NCI-H524 (cell line): ENCODE results near the gene CIART.
A peak's percentile ranks its signal among the peaks of the same experiment; 100 is the strongest.
"Not testable (repeated sequence)": the region's sequence is repeated elsewhere in the genome, so short reads cannot be mapped to it uniquely, and the experiment has no call there.

Experiments
- DNase-seq, 2 experiments: peaks; one replicate each; lab custom pipeline; 2025; lab: John Stamatoyannopoulos, UW

CIART gene

GRCh38 chr1:150309758-150310508, 27.6 kb downstream of the CIART start:
- DNase-seq, result peak in 1 of 2 experiments; percentile 75

DNA sequence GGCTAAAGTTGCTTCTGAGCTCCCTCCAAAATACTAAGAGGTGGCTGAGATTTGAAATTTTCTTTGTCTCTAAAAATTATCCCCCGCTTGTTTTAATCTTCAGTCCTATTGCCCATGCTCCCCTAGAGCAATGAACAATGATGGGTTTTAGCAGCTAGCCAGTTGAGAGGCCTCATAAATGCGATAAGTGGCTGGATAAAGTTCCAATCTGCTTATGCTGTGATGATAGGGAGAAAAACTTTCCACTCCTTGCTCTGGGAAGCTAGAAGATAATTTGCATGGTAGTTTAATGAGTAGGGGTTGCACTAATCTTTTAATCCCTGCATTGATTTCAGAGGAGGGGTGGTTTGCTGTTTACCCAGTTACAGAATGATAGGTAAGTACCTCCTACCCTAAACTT, 29.4 kb downstream of the CIART start:
- DNase-seq, result peak; percentile 55 to 81

- DNase-seq, result not testable (repeated sequence)
These were observed 32.3 kb downstream of the CIART start for GRCh38 chr1:150314691-150315090.

GRCh38 chr1:150320667-150320978, 38.3 kb downstream of the CIART start:
- DNase-seq, result no peak

DNA sequence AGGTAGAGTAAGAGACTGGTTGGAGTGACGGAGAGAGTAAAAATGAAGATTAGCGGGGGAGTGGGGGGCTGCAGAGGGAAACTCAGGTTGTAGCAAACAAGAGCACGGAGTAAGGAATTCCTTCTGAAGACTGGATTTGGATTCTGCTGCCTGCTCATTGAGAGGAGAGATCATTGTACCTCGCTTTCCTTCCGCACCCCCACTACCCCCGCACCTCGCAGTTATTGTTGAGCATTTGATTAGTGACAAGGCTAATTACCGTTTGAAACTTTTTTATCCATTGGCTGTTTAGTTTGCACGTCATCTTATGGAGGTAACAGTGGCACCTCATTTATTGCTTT, 39.4 kb downstream of the CIART start:
- DNase-seq, result no peak

DNA sequence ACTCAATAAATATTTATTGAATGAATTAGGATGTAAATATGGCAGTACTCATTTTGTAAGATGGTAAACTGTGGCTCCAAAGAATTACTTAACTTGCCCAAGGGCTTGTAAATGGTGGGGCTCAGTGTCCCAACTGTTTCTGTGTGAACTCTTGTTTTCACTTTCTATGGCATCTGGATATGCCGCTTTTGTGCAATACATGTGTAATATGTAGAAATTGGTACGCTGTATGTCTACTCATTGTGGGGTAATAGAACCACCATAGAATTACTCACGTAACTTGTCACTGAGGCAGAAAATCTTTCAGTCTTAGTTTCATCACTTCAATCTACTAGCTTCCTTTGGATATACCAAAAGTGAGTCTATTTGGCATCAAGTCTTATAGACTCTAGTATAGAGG, 40.0 kb downstream of the CIART start:
- no peak for DNase-seq

GRCh38 chr1:150332651-150333290, 50.4 kb downstream of the CIART start:
- no peak for DNase-seq
